GM12891 (cell line): ENCODE measurements around the gene SLC16A11.

ENCODE experiments used
- DNase-seq: peaks from one replicate; pipeline ENCODE4 v3.0.0; 2011; ENCODE audit warnings: low spot score; ENCODE audit not compliant: insufficient read length
- FAIRE-seq: peaks from 2 replicates; lab custom pipeline; 2011; peaks lifted over from hg19 to GRCh38; lab: Jason Lieb, UNC
- PAX5 ChIP-seq: IDR thresholded peaks from 2 replicates; pipeline ENCODE4 v1.6.1; 2011; ENCODE audit warnings: low read length, moderate library complexity, mild to moderate bottlenecking; ENCODE audit not compliant: insufficient read depth, severe bottlenecking
- POLR2A ChIP-seq: IDR thresholded peaks from 2 replicates; pipeline ENCODE4 v1.6.1; 2011; ENCODE audit warnings: low read depth, low read length, control low read depth
- POLR2AphosphoS5 ChIP-seq: IDR thresholded peaks from 2 replicates; pipeline ENCODE4 v1.6.1; 2011; ENCODE audit warnings: low read depth, low read length, control low read depth
- POU2F2 ChIP-seq: IDR thresholded peaks from 2 replicates; pipeline ENCODE4 v1.6.1; 2011; ENCODE audit warnings: low read depth, mild to moderate bottlenecking, control low read depth, low read length, moderate library complexity
- SPI1 ChIP-seq: IDR thresholded peaks from 2 replicates; pipeline ENCODE4 v1.6.1; 2011; ENCODE audit warnings: low read depth, low read length, control low read depth
- TAF1 ChIP-seq: IDR thresholded peaks from 2 replicates; pipeline ENCODE4 v1.6.1; 2011; ENCODE audit warnings: low read depth, low read length, control low read depth

Gene SLC16A11

GRCh38 chr17:7078711-7079110, 34.8 kb upstream of the SLC16A11 start:
- FAIRE-seq = no peak
- TF ChIP-seq POU2F2 = no peak
- DNase-seq = no peak

DNA sequence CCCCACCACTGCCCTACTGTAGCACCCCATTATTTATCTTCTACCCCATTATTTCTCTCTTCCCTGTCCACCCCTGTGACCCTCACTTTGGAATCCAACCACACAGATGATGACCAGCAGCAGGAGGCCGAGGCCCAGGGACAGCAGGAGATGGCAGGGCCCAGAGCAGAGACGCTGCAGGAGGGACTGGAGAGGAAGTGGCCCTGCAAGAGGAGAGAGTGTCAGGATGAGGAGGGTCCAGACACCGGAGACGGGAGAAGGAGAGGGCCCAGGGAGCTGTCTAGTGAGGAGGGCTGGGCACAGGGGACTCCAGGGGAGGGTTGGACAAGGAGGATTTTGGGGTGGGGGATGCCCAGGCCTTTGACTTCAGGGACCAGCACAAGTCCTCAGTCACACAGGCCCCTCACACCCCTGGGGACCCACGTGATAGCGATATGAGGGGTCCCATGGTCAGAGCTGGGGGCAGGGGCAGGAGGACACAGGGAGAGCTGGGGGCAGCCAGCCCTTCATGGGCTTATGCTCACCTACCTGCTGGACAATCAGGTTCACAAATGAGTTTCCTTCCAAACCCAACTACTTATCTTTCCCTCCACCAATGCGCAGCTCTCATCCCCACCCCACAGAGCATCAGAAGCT, 34.1 kb upstream of the SLC16A11 start:
- DNase-seq (no peak), FAIRE-seq (no peak)
- TF ChIP-seq POLR2A (no peak), POLR2AphosphoS5 (no peak), PAX5 (no peak), SPI1 (no peak), TAF1 (no peak), POU2F2 (no peak)

- DNase-seq = no peak
- FAIRE-seq = no peak
- TF ChIP-seq PAX5 (no peak), SPI1 (no peak), POLR2A (no peak), TAF1 (no peak), POU2F2 (no peak), POLR2AphosphoS5 (no peak)
Observed at GRCh38 chr17:7074931-7075330, 31.0 kb upstream of the SLC16A11 start.

- FAIRE-seq = no peak
Observed at GRCh38 chr17:7072406-7072805, 28.5 kb upstream of the SLC16A11 start.

GRCh38 chr17:7070712-7071111, 26.8 kb upstream of the SLC16A11 start:
- TF ChIP-seq SPI1 (no peak), POLR2A (no peak), POLR2AphosphoS5 (no peak), PAX5 (no peak), POU2F2 (no peak), TAF1 (no peak)
- no peak for DNase-seq
- no peak for FAIRE-seq

More at GRCh38 chr17:7072406-7072805, 28.5 kb upstream of the SLC16A11 start:
- TF ChIP-seq POU2F2 = no peak
- TF ChIP-seq POLR2AphosphoS5 = no peak
- no peak for TF ChIP-seq POLR2A
- TF ChIP-seq PAX5 = no peak
- DNase-seq = no peak

- FAIRE-seq (no peak), DNase-seq (no peak)
- TF ChIP-seq POLR2A (no peak), POLR2AphosphoS5 (no peak), TAF1 (no peak), POU2F2 (no peak), SPI1 (no peak)
Observed at GRCh38 chr17:7068268-7068667, 24.4 kb upstream of the SLC16A11 start.

- DNase-seq = no peak
- FAIRE-seq = no peak
- no peak for TF ChIP-seq SPI1
- no peak for TF ChIP-seq PAX5
- no peak for TF ChIP-seq POLR2A
- TF ChIP-seq POLR2AphosphoS5 = no peak
- TF ChIP-seq POU2F2 = no peak
- no peak for TF ChIP-seq TAF1
Observed at GRCh38 chr17:7067198-7067597, 23.3 kb upstream of the SLC16A11 start.

- DNase-seq = no peak
- no peak for FAIRE-seq
- TF ChIP-seq TAF1 (no peak), POU2F2 (no peak), SPI1 (no peak), POLR2AphosphoS5 (no peak), POLR2A (no peak), PAX5 (no peak)
Observed at GRCh38 chr17:7064261-7064660, 20.4 kb upstream of the SLC16A11 start.

DNA sequence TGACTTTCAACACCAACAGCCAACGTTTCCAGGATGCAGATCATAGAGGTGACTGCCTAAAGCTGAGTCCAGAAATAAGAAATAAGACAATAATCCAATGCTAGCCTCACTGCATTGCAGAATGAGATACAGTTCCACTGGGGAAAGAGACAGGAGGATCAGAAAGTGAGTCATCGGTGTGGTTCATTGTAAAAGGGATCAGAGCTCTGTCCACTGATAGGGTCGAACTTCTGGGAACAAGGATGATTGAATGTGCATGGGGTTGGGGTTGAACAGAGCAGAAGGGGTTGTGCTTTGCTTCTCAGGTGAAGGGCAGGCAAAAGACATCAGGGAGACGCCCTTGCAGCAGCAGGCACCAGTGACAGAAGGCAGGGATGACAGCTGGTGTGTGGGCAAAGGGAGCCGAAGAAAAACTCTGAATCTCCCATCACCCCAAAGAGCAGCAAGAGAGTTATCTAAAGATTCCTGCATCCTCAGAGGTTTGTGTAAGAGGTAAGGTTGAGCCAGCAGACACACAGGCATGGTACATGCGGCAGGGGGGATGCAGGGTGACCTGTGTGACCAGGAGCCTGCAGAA, 19.7 kb upstream of the SLC16A11 start:
- no peak for DNase-seq
- FAIRE-seq = no peak
- TF ChIP-seq TAF1 (no peak), SPI1 (no peak), POLR2A (no peak), POU2F2 (no peak), PAX5 (no peak), POLR2AphosphoS5 (no peak)

- no peak for FAIRE-seq
- no peak for TF ChIP-seq POLR2A
- TF ChIP-seq POLR2AphosphoS5 = no peak
- no peak for TF ChIP-seq TAF1
- TF ChIP-seq POU2F2 = no peak
- no peak for TF ChIP-seq SPI1
- TF ChIP-seq PAX5 = no peak
- no peak for DNase-seq
Observed at GRCh38 chr17:7060165-7060891, 16.4 kb upstream of the SLC16A11 start.
